Activated T-helper 2 cell treated with anti-CD3 and anti-CD28 coated beads, Interferon-gamma antibody, Interleukin-2, Interleukin-4, amounts not matched to agents 10 μg/mL and 5 μg/mL and 100 μg/mL, durations not matched to agents 14 hours and 24 hours and 36 hours (primary cell): Measurements from ENCODE around the gene ICE2. TPM values are rescaled to one million over a fixed set of nuclear protein-coding genes. Genes with fewer than 3 reads are reported as not detected.

ENCODE experiments used
- DNase-seq: peaks from one replicate; pipeline ENCODE4 v3.0.0; 2021; ENCODE audit warnings: low spot score
- H3K27ac Mint-ChIP-seq: one replicate; pipeline ENCODE4 v1.8.0; 2021; ENCODE audit warnings: mixed read lengths
- H3K27me3 Mint-ChIP-seq: one replicate; pipeline ENCODE4 v1.8.0; 2021; ENCODE audit warnings: low read depth, mixed read lengths
- H3K36me3 Mint-ChIP-seq: one replicate; pipeline ENCODE4 v1.8.0; 2021; ENCODE audit warnings: low read depth, mixed read lengths
- H3K4me1 Mint-ChIP-seq: one replicate; pipeline ENCODE4 v1.8.0; 2021; ENCODE audit warnings: low read depth, mixed read lengths
- H3K4me3 Mint-ChIP-seq: one replicate; pipeline ENCODE4 v1.8.0; 2021; ENCODE audit warnings: low read depth, mild to moderate bottlenecking, moderate library complexity, mixed read lengths
- H3K9me3 Mint-ChIP-seq: one replicate; pipeline ENCODE4 v1.8.0; 2021; ENCODE audit warnings: mixed read lengths
- intact Hi-C: fragments of 100-400 bp; cut with micrococcal nuclease; formaldehyde crosslinking; loops from one replicate; pipeline ENCODE4 v1.15.1; 2023
- total RNA-seq: library from RNA; stranded (reverse); gene quantifications from 2 replicates; pipeline ENCODE4 v1.2.3, GENCODE V29; 2022

ICE2 gene
- total RNA-seq, 1 donor from 2014 or later, result 50.4 TPM

GRCh38 chr15:60485365-60486055 lies 6.6 kb upstream of the ICE2 start:
- Mint-ChIP-seq H3K27me3 (no peaks in the 10 kb centered on the region), H3K27ac (no peak overlapping the region), H3K4me3 (no peak overlapping the region), H3K4me1 (peaks cover 4% of the 10 kb centered on the region), H3K9me3 (no peaks in the 10 kb centered on the region), H3K36me3 (peaks cover 4% of the 10 kb centered on the region)
- intact Hi-C loops, result no loop called here
- no peak for DNase-seq

GRCh38 chr15:60483042-60483441 lies 4.1 kb upstream of the ICE2 start:
- DNase-seq, result no peak
- peaks cover 17% of the 10 kb centered on the region for H3K4me1 Mint-ChIP-seq
- H3K27ac Mint-ChIP-seq, result no peak overlapping the region
- intact Hi-C loops, result no loop called here
- no peak overlapping the region for H3K4me3 Mint-ChIP-seq
- H3K9me3 Mint-ChIP-seq, result no peaks in the 10 kb centered on the region
- no peaks in the 10 kb centered on the region for H3K27me3 Mint-ChIP-seq
- peaks cover 2% of the 10 kb centered on the region for H3K36me3 Mint-ChIP-seq

- no peak overlapping the region for H3K4me3 Mint-ChIP-seq
- H3K27me3 Mint-ChIP-seq, result no peaks in the 10 kb centered on the region
- H3K9me3 Mint-ChIP-seq, result no peaks in the 10 kb centered on the region
- no peak for DNase-seq
- H3K27ac Mint-ChIP-seq, result no peak overlapping the region
- intact Hi-C loops, result no loop called here
- H3K36me3 Mint-ChIP-seq, result peaks cover 15% of the 10 kb centered on the region
- H3K4me1 Mint-ChIP-seq, result peaks cover 35% of the 10 kb centered on the region
Measured at GRCh38 chr15:60480888-60481287, 1.9 kb upstream of the ICE2 start.

GRCh38 chr15:60480149-60480548 lies 1.2 kb upstream of the ICE2 start:
- intact Hi-C loops, result no loop called here
- peak overlapping the region; percentile 99 for H3K27ac Mint-ChIP-seq
- H3K9me3 Mint-ChIP-seq, result no peaks in the 10 kb centered on the region
- peaks cover 15% of the 10 kb centered on the region for H3K36me3 Mint-ChIP-seq
- DNase-seq, result no peak
- peaks cover 36% of the 10 kb centered on the region for H3K4me1 Mint-ChIP-seq
- H3K27me3 Mint-ChIP-seq, result no peaks in the 10 kb centered on the region
- H3K4me3 Mint-ChIP-seq, result peak overlapping the region; percentile 97

- H3K9me3 Mint-ChIP-seq, result no peaks in the 10 kb centered on the region
- no peak for DNase-seq
- H3K36me3 Mint-ChIP-seq, result peaks cover 21% of the 10 kb centered on the region
- intact Hi-C loops, result loop anchor here (1.0 to 2.0 kb wide), 6 partner anchors 41 to 791 kb away; partner anchors contain the start of genes ANXA2 and BNIP2
- H3K27ac Mint-ChIP-seq, result peak overlapping the region; percentile 99
- H3K4me1 Mint-ChIP-seq, result peaks cover 41% of the 10 kb centered on the region
- H3K4me3 Mint-ChIP-seq, result peak overlapping the region; percentile 97
- H3K27me3 Mint-ChIP-seq, result no peaks in the 10 kb centered on the region
Measured at GRCh38 chr15:60479361-60480110, 594 bp upstream of the ICE2 start.

GRCh38 chr15:60477916-60478565 lies 901 bp downstream of the ICE2 start:
- Mint-ChIP-seq H3K4me1 (peaks cover 42% of the 10 kb centered on the region), H3K36me3 (peaks cover 32% of the 10 kb centered on the region), H3K4me3 (peak overlapping the region; percentile 97), H3K27ac (peak overlapping the region; percentile 99), H3K27me3 (no peaks in the 10 kb centered on the region), H3K9me3 (no peaks in the 10 kb centered on the region)
- intact Hi-C loops, result loop anchor here (2.0 kb wide), 4 partner anchors 43 to 789 kb away; partner anchors contain the start of gene BNIP2
- no peak for DNase-seq

GRCh38 chr15:60477164-60477563 lies 1.8 kb downstream of the ICE2 start:
- Mint-ChIP-seq H3K27ac (no peak overlapping the region), H3K4me1 (peaks cover 42% of the 10 kb centered on the region), H3K4me3 (peak overlapping the region; percentile 97), H3K9me3 (no peaks in the 10 kb centered on the region), H3K27me3 (no peaks in the 10 kb centered on the region), H3K36me3 (peaks cover 38% of the 10 kb centered on the region)
- intact Hi-C loops, result no loop called here
- no peak for DNase-seq

GRCh38 chr15:60476713-60477112 lies 2.2 kb downstream of the ICE2 start:
- no peaks in the 10 kb centered on the region for H3K27me3 Mint-ChIP-seq
- no peak overlapping the region for H3K4me3 Mint-ChIP-seq
- peaks cover 38% of the 10 kb centered on the region for H3K36me3 Mint-ChIP-seq
- no peak overlapping the region for H3K27ac Mint-ChIP-seq
- intact Hi-C loops, result no loop called here
- H3K4me1 Mint-ChIP-seq, result peaks cover 42% of the 10 kb centered on the region
- DNase-seq, result no peak
- H3K9me3 Mint-ChIP-seq, result no peaks in the 10 kb centered on the region

- no peaks in the 10 kb centered on the region for H3K27me3 Mint-ChIP-seq
- no peak overlapping the region for H3K27ac Mint-ChIP-seq
- H3K9me3 Mint-ChIP-seq, result no peaks in the 10 kb centered on the region
- intact Hi-C loops, result no loop called here
- peaks cover 64% of the 10 kb centered on the region for H3K36me3 Mint-ChIP-seq
- DNase-seq, result no peak
- no peak overlapping the region for H3K4me3 Mint-ChIP-seq
- peaks cover 36% of the 10 kb centered on the region for H3K4me1 Mint-ChIP-seq
Measured at GRCh38 chr15:60473135-60473534, 5.8 kb downstream of the ICE2 start.

- intact Hi-C loops, result no loop called here
- Mint-ChIP-seq H3K27me3 (no peaks in the 10 kb centered on the region), H3K9me3 (no peaks in the 10 kb centered on the region), H3K36me3 (peaks cover 55% of the 10 kb centered on the region), H3K4me3 (no peak overlapping the region), H3K27ac (no peak overlapping the region), H3K4me1 (peaks cover 21% of the 10 kb centered on the region)
- DNase-seq, result no peak
Measured at GRCh38 chr15:60471314-60471713, 7.6 kb downstream of the ICE2 start.

GRCh38 chr15:60469893-60470641 lies 8.9 kb downstream of the ICE2 start:
- intact Hi-C loops, result no loop called here
- Mint-ChIP-seq H3K4me3 (no peak overlapping the region), H3K4me1 (peaks cover 15% of the 10 kb centered on the region), H3K27ac (no peak overlapping the region), H3K27me3 (no peaks in the 10 kb centered on the region), H3K9me3 (no peaks in the 10 kb centered on the region), H3K36me3 (peaks cover 58% of the 10 kb centered on the region)
- DNase-seq, result no peak

GRCh38 chr15:60464836-60465630 lies 13.9 kb downstream of the ICE2 start:
- Mint-ChIP-seq H3K27me3 (no peaks in the 10 kb centered on the region), H3K4me1 (peaks cover 10% of the 10 kb centered on the region), H3K9me3 (no peaks in the 10 kb centered on the region), H3K27ac (no peak overlapping the region), H3K36me3 (peaks cover 40% of the 10 kb centered on the region), H3K4me3 (no peak overlapping the region)
- intact Hi-C loops, result no loop called here
- DNase-seq, result no peak
